ENCODE measurements around the gene FAM177A1. TPM values are rescaled to one million over a fixed set of nuclear protein-coding genes. Genes with fewer than 3 reads are reported as not detected.
"Not testable (repeated sequence)": the region's sequence is repeated elsewhere in the genome, so short reads cannot be mapped to it uniquely, and the experiment has no call there.

The FAM177A1 gene
- total RNA-seq, 4 donors from 2014 or later = 42.4 to 70.0 (median 60.1) TPM

DNA sequence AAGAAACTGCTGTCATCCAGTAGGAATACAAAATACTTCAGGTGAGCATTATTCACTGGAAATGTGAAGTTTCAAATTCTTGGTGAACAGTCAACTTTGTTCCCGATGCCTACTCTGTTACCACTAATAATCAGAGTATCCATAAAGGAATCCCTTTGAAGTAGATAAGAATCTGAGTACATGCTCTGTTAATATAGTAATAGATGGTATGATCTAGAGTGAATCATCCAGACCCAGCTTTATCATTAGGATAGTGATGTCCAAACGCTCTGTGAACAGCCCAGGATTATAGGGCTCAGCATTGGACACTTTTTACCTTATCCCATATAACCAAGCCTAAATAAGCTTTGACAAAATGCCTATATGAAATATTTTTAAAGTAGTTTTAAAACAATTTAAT lies 42.4 kb downstream of the FAM177A1 start:
- no peak for ATAC-seq
- no peaks in the 10 kb centered on the region for H3K4me1 ChIP-seq
- TF ChIP-seq POLR2A (IDR thresholded peaks at IDR 0.05) (no peak), EP300 (IDR thresholded peaks at IDR 0.05) (no peak), POLR2AphosphoS5 (IDR thresholded peaks at IDR 0.05) (no peak)
- TF ChIP-seq, protein P1, sequence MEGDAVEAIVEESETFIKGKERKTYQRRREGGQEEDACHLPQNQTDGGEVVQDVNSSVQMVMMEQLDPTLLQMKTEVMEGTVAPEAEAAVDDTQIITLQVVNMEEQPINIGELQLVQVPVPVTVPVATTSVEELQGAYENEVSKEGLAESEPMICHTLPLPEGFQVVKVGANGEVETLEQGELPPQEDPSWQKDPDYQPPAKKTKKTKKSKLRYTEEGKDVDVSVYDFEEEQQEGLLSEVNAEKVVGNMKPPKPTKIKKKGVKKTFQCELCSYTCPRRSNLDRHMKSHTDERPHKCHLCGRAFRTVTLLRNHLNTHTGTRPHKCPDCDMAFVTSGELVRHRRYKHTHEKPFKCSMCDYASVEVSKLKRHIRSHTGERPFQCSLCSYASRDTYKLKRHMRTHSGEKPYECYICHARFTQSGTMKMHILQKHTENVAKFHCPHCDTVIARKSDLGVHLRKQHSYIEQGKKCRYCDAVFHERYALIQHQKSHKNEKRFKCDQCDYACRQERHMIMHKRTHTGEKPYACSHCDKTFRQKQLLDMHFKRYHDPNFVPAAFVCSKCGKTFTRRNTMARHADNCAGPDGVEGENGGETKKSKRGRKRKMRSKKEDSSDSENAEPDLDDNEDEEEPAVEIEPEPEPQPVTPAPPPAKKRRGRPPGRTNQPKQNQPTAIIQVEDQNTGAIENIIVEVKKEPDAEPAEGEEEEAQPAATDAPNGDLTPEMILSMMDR (IDR thresholded peaks at IDR 0.05) = no peak
- WGBS, 2 donors (ENCODE audit: low coverage in 1 of 2) = 87 to 100% methylated on average over 1 to 2 of the region's 2 CpGs
- H3K27me3 ChIP-seq = no peaks in the 10 kb centered on the region
- no peaks in the 10 kb centered on the region for H3K9me3 ChIP-seq
- H3K4me3 ChIP-seq = no peak overlapping the region
- peaks cover 3 to 100% of the 10 kb centered on the region in 2 donors for H3K36me3 ChIP-seq
- H3K27ac ChIP-seq = no peak overlapping the region

DNA sequence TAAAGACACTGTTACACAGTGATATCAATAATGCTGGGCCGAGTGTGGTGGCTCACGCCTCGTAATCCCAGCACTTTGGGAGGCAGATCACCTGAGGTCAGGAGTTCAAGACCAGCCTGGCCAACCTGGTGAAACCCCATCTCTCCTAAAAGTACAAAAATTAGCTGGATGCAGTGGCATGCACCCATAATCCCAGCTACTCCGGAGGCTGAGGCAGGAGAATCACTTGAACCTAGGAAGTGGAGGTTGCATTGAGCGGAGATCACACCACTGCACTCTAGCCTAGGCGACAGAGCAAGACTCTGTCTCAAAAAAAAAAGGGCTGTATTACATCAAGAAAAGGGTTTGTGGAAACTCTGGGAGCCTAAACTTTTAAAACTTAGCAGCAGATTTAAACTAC lies 48.6 kb downstream of the FAM177A1 start:
- not testable (repeated sequence) for H3K4me1 ChIP-seq, H3K9me3 ChIP-seq, H3K27me3 ChIP-seq, H3K27ac ChIP-seq, ATAC-seq, H3K4me3 ChIP-seq
- WGBS, 2 donors (ENCODE audit: low coverage in 1 of 2) = 93 to 96% methylated on average over 4 to 5 of the region's 6 CpGs
- H3K36me3 ChIP-seq = peaks cover 0 to 100% of the 10 kb centered on the region in 2 donors

DNA sequence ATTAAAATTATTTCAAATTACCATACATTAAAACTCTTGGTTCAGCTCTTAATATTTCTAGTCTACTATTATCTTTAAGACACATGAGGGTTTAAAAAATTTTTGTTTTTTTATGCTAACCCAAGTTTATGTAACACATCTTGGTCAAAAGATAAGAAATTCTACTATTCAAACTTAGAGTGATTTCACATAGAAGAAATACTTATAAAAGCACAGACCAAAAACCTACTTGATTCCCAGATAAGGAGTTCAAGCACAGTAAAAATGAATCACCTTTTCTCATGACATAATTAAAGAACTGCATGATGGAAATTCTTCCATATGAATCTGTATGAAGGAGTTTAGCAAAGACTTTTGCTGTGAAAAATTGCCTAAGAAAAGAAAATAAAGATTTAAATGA lies 61.8 kb downstream of the FAM177A1 start:
- ATAC-seq = no peak
- Histone ChIP-seq H3K27ac (no peak overlapping the region), H3K27me3 (no peaks in the 10 kb centered on the region), H3K9me3 (no peaks in the 10 kb centered on the region), H3K36me3 (peaks cover 5 to 98% of the 10 kb centered on the region in 2 donors), H3K4me3 (no peak overlapping the region), H3K4me1 (no peaks in the 10 kb centered on the region)
- TF ChIP-seq POLR2AphosphoS5 (IDR thresholded peaks at IDR 0.05) (no peak), POLR2A (IDR thresholded peaks at IDR 0.05) (no peak), EP300 (IDR thresholded peaks at IDR 0.05) (no peak)
- TF ChIP-seq, protein P1 (IDR thresholded peaks at IDR 0.05) = no peak

DNA sequence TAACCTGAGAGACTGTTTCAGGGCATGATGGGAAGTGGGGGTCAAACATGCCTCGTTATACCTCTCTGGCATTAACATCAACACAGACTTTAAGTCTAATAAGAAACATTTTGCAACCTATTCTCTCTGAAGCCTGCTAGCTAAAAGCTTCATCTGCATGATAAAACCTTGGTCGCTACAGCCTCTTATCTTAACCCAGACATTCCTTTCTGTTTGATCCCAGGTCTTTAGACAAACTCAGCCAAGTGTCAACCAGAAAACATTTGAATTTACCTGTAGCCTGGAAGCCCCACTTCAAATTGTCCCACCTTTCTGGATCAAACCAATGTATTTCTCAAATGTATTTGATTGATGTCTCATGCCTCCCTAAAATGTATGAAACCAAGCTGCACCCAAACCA lies 66.6 kb downstream of the FAM177A1 start:
- Histone ChIP-seq H3K27me3 (no peaks in the 10 kb centered on the region), H3K9me3 (no peaks in the 10 kb centered on the region), H3K4me1 (peaks cover 0 to 9% (median 0%) of the 10 kb centered on the region in 3 donors), H3K4me3 (no peak overlapping the region), H3K36me3 (peaks cover 5 to 84% of the 10 kb centered on the region in 2 donors), H3K27ac (no peak overlapping the region)
- WGBS, 2 donors (ENCODE audit: low coverage in 1 of 2) = 64 to 79% methylated on average over 2 of the region's 2 CpGs
- no peak for ATAC-seq
- TF ChIP-seq, protein P1 (IDR thresholded peaks at IDR 0.05) = no peak
- no peak for TF ChIP-seq POLR2AphosphoS5 (IDR thresholded peaks at IDR 0.05)
- no peak for TF ChIP-seq EP300 (IDR thresholded peaks at IDR 0.05)
- no peak for TF ChIP-seq POLR2A (IDR thresholded peaks at IDR 0.05)

DNA sequence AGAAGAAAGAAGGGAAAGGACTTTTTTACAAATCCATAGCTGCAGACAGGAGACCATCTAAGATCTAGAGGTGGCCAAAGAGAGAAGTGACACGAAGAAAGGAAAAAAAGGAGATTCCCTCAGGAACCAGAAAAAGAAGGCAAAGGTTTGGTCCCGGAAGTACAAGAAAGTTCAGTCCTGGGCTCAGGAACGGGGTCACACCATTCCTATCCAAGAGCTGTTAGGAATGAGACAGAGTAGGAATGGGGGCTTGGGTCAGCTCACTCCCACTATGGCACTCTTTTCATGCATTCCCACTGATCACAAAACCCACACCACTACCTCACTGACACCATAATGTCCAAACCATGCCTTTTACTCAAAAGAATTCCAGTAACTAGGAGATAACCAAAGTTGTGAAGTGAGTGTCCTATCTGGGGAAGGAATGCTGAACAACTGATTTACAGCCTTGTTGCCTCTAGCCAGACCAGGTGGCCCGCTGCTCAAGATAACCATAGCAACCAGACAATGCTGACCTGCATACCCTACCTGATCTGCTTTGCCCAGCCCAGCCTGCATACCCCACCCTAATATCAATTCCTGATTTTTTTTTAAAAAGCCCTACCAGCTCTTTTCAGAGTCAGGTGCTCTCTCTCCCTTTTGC lies 67.4 kb downstream of the FAM177A1 start:
- Histone ChIP-seq H3K27ac (no peak overlapping the region), H3K4me1 (peaks cover 0 to 15% (median 0%) of the 10 kb centered on the region in 3 donors), H3K36me3 (peaks cover 5 to 76% of the 10 kb centered on the region in 2 donors), H3K4me3 (no peak overlapping the region), H3K27me3 (no peaks in the 10 kb centered on the region), H3K9me3 (no peaks in the 10 kb centered on the region)
- TF ChIP-seq, protein P1 (IDR thresholded peaks at IDR 0.05) = no peak
- TF ChIP-seq POLR2AphosphoS5 (IDR thresholded peaks at IDR 0.05) = no peak
- TF ChIP-seq POLR2A (IDR thresholded peaks at IDR 0.05) = no peak
- no peak for TF ChIP-seq EP300 (IDR thresholded peaks at IDR 0.05)
- WGBS, 2 donors (ENCODE audit: low coverage in 1 of 2) = 89 to 96% methylated on average over 3 to 4 of the region's 4 CpGs
- no peak for ATAC-seq
